Upper lobe of left lung (tissue), 4 donors: ENCODE data around the gene SUPV3L1.

Source experiments
- CTCF ChIP-seq, 6 experiments: fragments of 450-650 bp in 4 of 6; fragments of 200-600 bp in 2 of 6; sonication (generic) in 2 of 6; IDR thresholded peaks; one replicate each; pipeline ENCODE4 v1.5.1; 2016 to 2019; ENCODE audit warnings: antibody characterized with exemption in 6 of 6
- POLR2A ChIP-seq, 4 donors: fragments of 450-650 bp; IDR thresholded peaks; one replicate each; pipeline ENCODE4 v1.5.1; 2016 to 2017; ENCODE audit warnings: antibody characterized with exemption in 4 of 4, mild to moderate bottlenecking in 2 of 4
- POLR2AphosphoS5 ChIP-seq, 2 donors: sonication (generic); formaldehyde crosslinking; IDR thresholded peaks; one replicate each; pipeline ENCODE4 v1.5.1; 2017; ENCODE audit warnings: antibody characterized with exemption in 2 of 2

DNA sequence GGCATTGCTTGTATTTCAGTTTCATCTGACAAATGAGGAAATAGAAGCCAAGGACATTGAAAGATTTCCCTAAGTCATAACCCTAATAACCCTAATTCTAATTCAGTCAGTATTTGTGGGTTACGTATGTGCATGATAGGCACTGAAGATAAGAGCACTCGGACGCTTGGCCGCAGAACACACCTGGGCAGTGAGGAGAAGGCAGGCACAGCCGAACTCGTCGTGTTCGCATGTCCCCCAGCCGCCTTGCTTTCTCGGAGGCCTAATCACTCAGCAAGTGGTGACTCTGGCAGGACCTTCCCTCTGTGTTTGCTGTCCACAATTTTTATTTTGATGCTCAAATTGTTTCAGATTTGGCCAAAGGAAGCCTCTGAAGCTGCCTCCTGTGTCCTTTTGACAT lies 63.8 kb downstream of the SUPV3L1 start:
- TF ChIP-seq CTCF (IDR thresholded peaks at IDR 0.05) = no peak
- no peak for TF ChIP-seq POLR2A (IDR thresholded peaks at IDR 0.05)
- no peak for TF ChIP-seq POLR2AphosphoS5 (IDR thresholded peaks at IDR 0.05)
